ENCODE measurements around the gene MUTYH. TPM values are rescaled to one million over a fixed set of nuclear protein-coding genes. Genes with fewer than 3 reads are reported as not detected.

Gene MUTYH
- total RNA-seq, 1 donor from 2014 or later, result 18.9 TPM

DNA sequence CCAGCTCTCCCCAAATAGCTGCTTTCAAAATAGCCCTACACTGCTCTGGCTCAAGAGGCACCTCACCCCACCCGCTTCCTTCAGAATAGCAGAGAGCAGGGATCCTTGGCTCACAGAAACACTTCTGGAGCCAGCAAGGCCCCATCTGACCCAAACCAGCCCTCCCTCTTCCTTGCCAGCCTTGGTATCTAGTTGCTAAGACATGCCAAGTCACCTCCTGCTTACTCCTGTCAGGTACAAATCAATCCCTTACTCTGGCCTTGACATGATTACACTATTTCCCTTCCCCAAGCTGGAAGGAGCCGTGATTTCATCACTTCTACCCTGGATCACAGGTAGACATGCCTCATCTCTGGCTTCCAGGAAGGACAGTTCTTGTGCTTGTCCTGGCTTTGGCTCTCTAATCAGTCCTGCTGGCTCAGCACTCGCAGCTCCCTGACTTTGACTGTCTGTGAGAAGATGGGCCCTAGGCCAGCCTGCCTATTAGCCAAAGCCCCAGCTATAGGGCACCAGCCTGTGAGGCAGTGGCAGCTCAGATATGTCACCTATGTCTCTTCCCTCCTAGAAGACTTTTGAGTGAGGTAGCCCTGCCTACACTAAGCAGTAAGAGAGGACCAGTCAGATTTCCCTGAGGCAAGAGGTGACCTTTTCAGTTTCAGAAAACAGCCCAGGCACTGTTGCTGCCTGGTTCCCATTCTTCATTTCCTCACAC is 8.9 kb upstream of the MUTYH start:
- DNase-seq, result no peak

DNA sequence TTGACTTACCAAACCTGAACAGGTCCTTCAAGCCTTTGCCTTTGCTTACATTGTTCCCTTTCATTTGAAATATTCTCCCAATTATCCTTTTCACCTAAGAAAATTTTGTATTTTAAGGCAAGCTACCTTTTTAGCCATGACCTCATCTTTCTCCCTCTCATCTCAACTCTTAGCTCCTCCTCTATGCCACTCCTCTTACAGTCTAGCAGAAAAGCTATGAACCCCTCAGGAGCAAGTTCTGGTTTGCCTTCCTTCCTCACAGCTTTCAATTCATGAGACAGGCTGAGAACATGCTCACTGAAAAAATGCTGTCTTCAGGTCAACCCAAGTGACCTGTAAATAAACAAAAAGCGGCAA is 8.3 kb upstream of the MUTYH start:
- no peak for DNase-seq

GRCh38 chr1:45348020-45348419 is 7.8 kb upstream of the MUTYH start:
- no peak for DNase-seq

- no peak for DNase-seq
These were observed 6.2 kb upstream of the MUTYH start for GRCh38 chr1:45346473-45346872.

DNA sequence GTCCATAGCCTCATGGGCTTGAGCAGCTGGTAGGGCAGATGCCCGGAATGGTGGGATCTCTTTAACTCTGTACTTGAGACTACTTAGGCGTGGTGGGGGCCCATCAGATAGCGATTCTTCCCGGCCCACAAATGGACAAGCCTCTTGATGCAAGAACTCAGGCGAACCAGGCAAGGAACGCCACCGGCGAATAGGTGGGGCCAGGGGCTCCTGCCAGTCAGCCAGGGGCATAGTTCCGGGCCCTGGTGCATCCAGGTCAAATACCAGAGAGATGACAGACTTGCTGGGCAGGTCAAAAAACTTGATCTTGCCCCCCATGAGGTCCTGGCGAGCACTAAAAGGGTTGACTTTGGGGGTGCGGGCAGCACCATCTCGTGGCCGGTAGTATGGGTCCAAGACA is 4.8 kb upstream of the MUTYH start:
- DNase-seq, result no peak

- no peak for DNase-seq
These were observed 4.3 kb upstream of the MUTYH start for GRCh38 chr1:45344499-45344898.

- DNase-seq, result peak; percentile 17
These were observed 701 bp upstream of the MUTYH start for GRCh38 chr1:45340816-45341466.

- DNase-seq, result no peak
These were observed 2.5 kb downstream of the MUTYH start for GRCh38 chr1:45337630-45338325.

DNA sequence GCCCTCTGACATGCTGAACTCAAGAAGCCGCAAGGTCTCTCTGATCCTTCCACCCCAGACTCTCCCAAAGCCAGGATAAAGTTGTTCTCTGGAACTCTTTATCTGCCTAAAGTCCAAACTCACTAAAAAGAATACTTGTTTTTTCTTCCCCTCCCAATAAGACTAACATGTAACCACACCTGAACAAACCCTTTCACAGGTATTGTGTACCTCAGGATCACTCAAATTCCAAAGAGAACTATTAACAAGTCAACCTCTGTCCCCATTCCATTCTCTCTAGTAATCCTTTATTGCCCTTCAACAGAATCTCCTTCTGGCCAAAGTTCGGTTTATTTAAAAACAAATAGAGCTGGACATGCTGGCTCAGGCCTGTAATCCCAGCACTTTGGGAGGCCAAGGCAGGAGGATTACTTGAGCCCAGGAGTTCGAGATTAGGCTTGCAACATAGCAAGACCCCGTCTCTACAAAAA is 4.3 kb downstream of the MUTYH start:
- DNase-seq, result no peak

- DNase-seq, result peak; percentile 77
These were observed 5.7 kb downstream of the MUTYH start for GRCh38 chr1:45334308-45335245.

DNA sequence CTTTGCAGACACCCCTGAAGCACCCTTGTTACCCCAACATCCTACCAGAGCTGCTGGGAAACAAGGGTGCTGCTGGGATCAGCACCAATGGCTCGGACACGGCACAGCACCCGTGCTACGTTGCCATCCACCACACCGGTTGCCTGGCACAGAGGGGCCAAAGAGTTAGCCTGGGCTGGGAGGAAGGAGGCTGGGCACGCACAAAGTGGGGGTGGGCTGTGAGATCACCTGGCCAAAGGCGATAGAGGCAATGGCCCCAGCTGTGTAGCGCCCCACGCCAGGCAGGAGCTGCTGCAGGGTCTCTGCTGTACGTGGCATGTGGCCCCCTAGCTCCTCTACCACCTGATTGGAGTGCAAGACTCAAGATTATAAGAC is 7.9 kb downstream of the MUTYH start:
- no peak for DNase-seq

DNA sequence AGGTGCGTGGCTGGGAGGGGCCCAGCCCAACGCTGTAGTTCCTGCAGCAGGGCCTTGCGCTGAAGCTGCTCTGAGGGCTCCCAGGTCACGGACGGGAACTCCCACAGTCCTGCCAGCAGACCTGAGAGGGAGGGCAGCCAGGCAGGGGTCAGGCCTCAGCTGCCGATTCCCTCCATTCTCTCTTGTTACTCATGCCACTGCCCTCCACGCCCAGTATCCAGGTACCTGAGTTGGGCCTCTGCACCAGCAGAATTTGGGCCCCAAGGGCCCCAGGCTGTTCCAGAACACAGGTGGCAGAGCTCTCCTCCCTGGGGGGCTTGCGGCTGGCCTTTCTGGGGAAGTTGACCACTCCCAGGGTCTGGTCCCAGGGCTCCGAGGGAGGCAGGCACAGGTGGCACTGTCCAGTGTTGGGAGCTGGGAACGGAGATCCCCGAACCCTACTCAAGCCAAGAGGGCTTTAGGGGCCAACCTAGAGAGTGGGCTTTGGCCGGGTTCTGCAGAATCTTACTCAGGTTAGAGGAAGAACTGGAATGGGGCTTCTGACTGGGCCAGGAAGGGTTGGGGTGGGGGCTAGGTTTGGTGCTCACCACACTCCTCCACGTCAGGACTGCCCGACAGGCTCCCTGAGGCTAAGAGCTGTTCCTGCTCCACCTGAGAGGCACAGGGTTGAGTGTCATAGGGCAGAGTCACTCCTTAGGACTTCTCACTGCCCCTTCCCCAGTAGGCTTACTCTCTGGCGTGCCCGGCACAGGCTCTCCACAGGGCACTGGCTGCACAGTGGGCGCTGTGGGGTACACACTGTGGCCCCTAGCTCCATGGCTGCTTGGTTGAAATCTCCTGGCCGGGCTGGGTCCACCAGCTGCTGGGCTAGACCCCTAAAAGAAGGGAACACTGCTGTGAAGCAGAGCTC is 8.5 kb downstream of the MUTYH start:
- DNase-seq, result no peak

- DNase-seq, result no peak
These were observed 10.8 kb downstream of the MUTYH start for GRCh38 chr1:45329445-45329844.

DNA sequence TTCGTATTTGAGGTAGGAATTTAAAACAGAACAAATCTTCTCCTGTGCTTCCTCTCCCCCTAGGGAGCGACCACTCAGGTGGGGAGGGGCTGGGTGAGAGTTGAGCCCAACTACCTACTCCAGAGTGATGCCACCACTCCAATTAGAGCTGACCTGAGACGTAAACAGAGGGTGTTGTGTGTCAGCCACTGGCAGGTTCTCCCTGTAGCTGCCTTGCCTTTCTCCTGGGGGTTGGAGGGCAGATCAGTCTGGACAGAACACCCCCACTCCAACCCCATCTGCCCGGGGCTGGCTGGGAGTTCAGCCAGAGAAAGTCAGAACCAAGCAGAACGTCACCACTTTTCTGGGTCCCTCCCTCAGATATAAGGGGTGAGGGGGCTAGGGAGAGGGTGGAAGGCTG is 11.6 kb downstream of the MUTYH start:
- DNase-seq, result no peak

DNA sequence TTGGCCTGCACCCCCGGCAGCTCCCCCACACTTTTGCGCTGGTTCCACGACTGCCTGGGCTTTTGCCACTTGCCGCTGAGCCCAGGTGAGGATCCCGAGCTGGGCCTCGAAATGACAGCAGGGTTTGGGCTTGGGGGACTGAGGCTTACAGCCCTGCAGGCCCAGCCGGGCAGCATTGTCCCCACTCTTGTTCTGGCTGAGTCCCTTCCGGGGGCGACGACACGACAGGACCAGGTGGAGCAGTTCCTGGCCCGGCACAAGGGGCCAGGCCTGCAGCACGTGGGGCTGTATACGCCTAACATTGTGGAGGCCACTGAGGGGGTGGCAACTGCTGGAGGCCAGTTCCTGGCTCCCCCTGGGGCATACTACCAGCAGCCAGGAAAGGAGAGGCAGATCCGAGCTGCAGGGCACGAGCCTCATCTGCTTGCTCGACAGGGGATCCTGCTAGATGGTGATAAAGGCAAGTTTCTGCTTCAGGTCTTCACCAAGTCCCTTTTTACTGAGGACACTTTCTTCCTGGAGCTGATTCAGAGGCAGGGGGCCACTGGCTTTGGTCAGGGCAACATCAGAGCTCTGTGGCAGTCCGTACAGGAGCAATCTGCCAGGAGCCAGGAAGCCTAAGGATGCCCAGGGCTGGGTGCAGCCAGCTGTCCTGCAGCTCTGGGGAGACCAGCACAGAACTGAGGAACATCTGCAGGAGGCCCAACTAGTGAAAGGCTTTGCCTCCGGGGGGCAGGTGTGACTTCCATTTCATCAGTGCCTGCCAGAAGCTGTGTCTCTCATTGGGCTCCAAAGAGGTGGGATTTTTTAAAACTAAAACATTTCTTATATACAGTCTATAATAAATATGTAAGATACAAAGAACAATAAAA is 12.4 kb downstream of the MUTYH start:
- peak; percentile 7 for DNase-seq

DNA sequence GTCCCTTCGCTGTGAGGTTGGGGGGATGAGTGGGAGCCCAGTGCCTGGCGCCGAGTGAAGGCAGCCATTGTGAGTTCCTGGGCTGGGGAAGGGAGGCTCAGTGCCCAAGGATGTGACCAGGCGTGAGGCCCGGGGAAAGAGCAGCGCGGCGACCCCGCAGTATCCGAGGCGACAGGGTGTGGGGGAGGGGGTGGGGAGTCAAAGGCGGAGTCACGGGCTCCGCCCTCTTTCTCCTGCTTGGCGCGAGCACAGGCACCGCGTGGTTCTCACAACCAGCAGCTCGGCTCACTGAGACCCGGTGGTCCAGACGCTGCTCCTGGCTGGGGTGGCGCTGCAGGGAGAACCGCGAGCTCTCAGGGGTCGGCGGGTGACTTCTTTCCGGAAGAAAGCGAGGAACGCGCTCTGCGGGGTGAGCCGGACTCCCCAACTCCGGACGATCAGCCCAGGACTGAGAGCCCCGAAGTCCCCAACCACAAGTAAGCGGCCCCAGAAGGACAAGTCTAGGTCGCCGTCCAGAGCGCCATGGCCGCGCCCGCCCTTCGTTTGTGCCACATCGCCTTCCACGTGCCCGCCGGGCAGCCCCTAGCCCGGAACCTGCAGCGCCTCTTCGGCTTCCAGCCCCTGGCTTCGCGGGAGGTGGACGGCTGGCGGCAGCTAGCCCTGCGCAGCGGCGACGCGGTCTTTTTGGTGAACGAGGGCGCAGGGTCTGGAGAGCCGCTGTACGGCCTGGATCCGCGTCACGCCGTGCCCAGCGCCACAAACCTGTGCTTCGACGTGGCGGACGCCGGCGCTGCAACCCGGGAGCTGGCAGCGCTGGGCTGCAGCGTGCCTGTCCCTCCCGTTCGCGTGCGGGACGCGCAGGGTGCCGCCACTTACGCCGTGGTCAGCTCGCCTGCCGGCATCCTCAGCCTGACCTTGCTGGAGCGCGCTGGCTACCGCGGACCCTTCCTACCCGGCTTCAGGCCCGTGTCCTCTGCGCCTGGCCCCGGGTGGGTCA is 13.3 kb downstream of the MUTYH start, which contains the start of gene HPDL:
Gene HPDL (plus strand): TSS at position 269 of the 997 bp plus-strand sequence. CDS start 254 bp downstream, at position 523.
- DNase-seq, result peak; percentile 54

DNA sequence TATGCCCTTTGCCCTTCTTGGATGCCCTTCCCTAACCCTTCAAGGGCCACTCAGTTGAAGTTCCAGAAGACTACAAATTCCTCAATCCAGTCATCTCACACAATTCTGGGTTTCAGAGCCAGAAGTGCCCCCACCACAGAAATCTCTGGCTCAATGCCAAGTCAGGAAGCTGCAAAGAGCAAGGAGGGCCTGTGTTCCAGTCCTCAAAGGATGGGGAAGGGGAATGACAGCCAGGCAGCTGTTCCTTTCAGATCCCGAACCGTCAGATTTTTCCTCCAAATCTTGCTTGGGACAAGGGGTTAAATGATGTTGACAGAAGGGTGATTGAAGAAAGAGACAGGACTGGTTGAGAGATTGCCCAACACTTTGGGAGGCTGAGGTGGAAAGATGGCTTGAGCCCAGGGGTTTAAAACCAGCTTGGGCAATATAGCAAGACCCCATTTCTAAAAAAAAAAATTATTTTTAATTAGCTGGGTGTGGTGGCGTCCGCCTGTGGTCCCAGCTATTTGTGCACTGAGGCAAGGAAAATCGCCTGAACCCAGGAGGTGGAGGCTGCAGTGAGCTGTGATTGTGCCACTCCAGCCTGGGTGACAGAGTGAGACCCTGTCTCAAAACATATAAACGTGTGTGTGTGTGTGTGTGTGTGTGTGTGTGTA is 14.3 kb downstream of the MUTYH start:
- peak; percentile 38 for DNase-seq

GRCh38 chr1:45322486-45323040 is 17.7 kb downstream of the MUTYH start:
- DNase-seq, result no peak

Measured in dermis blood vessel endothelial cell (primary cell).